ENCODE measurements around the gene BCORL1.

Gene BCORL1

GRCh38 chrX:129983575-129984110, 1.2 kb downstream of the BCORL1 start:
- TF ChIP-seq MAX (IDR thresholded peaks at IDR 0.05; ENCODE audit: low read depth, low read length) (no peak), POLR2A (IDR thresholded peaks at IDR 0.05; ENCODE audit: extremely low read depth, insufficient read length) (no peak), CTCF (IDR thresholded peaks at IDR 0.05; ENCODE audit: low read depth, low read length) (no peak), MYC (IDR thresholded peaks at IDR 0.05; ENCODE audit: low read depth, low read length) (no peak)
- H3K4me3 ChIP-seq (ENCODE audit: low read depth, low read length): no peak overlapping the region
- DNase-seq (ENCODE audit: low read depth): peak; percentile 44

- H3K4me3 ChIP-seq (ENCODE audit: low read depth, low read length): peak overlapping the region; percentile 57
- DNase-seq (ENCODE audit: low read depth): peak; percentile 59
- TF ChIP-seq MYC (IDR thresholded peaks at IDR 0.05; ENCODE audit: low read depth, low read length): no peak
- no peak for TF ChIP-seq POLR2A (IDR thresholded peaks at IDR 0.05; ENCODE audit: extremely low read depth, insufficient read length)
- TF ChIP-seq MAX (IDR thresholded peaks at IDR 0.05; ENCODE audit: low read depth, low read length): no peak
- TF ChIP-seq CTCF (IDR thresholded peaks at IDR 0.05; ENCODE audit: low read depth, low read length): no peak
Measured at GRCh38 chrX:129984111-129984958, 1.9 kb downstream of the BCORL1 start.

GRCh38 chrX:129987871-129988270, 5.4 kb downstream of the BCORL1 start:
- no peak overlapping the region for H3K4me3 ChIP-seq (ENCODE audit: low read depth, low read length)
- no peak for TF ChIP-seq POLR2A (IDR thresholded peaks at IDR 0.05; ENCODE audit: extremely low read depth, insufficient read length)
- no peak for TF ChIP-seq MAX (IDR thresholded peaks at IDR 0.05; ENCODE audit: low read depth, low read length)
- TF ChIP-seq MYC (IDR thresholded peaks at IDR 0.05; ENCODE audit: low read depth, low read length): no peak
- no peak for DNase-seq (ENCODE audit: low read depth)

- TF ChIP-seq MYC (IDR thresholded peaks at IDR 0.05; ENCODE audit: low read depth, low read length): no peak
- TF ChIP-seq CTCF (IDR thresholded peaks at IDR 0.05; ENCODE audit: low read depth, low read length): no peak
- no peak for DNase-seq (ENCODE audit: low read depth)
- no peak overlapping the region for H3K4me3 ChIP-seq (ENCODE audit: low read depth, low read length)
Measured at GRCh38 chrX:129992181-129992580, 9.7 kb downstream of the BCORL1 start.

GRCh38 chrX:129996120-129996519, 13.7 kb downstream of the BCORL1 start:
- peak; percentile 74 for DNase-seq (ENCODE audit: low read depth)
- H3K4me3 ChIP-seq (ENCODE audit: low read depth, low read length): no peak overlapping the region
- TF ChIP-seq MAX (IDR thresholded peaks at IDR 0.05; ENCODE audit: low read depth, low read length) (no peak), MYC (IDR thresholded peaks at IDR 0.05; ENCODE audit: low read depth, low read length) (no peak)

- peak; percentile 54 for DNase-seq (ENCODE audit: low read depth)
Measured at GRCh38 chrX:129997086-129997485, 14.7 kb downstream of the BCORL1 start.

More at GRCh38 chrX:129997086-129997485, 14.7 kb downstream of the BCORL1 start:
- H3K4me3 ChIP-seq (ENCODE audit: low read depth, low read length): no peak overlapping the region
- TF ChIP-seq POLR2A (IDR thresholded peaks at IDR 0.05; ENCODE audit: extremely low read depth, insufficient read length) (no peak), CTCF (IDR thresholded peaks at IDR 0.05; ENCODE audit: low read depth, low read length) (no peak), MAX (IDR thresholded peaks at IDR 0.05; ENCODE audit: low read depth, low read length) (no peak), MYC (IDR thresholded peaks at IDR 0.05; ENCODE audit: low read depth, low read length) (no peak)

Measured in NB4 (cell line).